Mesothelial cell of epicardium (in vitro differentiated cells): ENCODE results near the gene RNF19B. TPM values are rescaled to one million over a fixed set of nuclear protein-coding genes. Genes with fewer than 3 reads are reported as not detected.

Experiments used
- DNase-seq, 2 experiments: peaks; one replicate each; pipeline ENCODE4 v3.0.0; 2021; ENCODE audit warnings: low spot score in 2 of 2; ENCODE audit not compliant: unreplicated experiment in 2 of 2
- H3K27ac Mint-ChIP-seq: 2 replicates; pipeline ENCODE4 v1.8.0; 2021; ENCODE audit warnings: mixed read lengths
- H3K27me3 Mint-ChIP-seq: 2 replicates; pipeline ENCODE4 v1.8.0; 2021; ENCODE audit warnings: low read depth, mixed read lengths
- H3K36me3 Mint-ChIP-seq: 2 replicates; pipeline ENCODE4 v1.8.0; 2021; ENCODE audit warnings: mixed read lengths
- H3K4me1 Mint-ChIP-seq: 2 replicates; pipeline ENCODE4 v1.8.0; 2021; ENCODE audit warnings: mixed read lengths
- H3K4me3 Mint-ChIP-seq: 2 replicates; pipeline ENCODE4 v1.8.0; 2021; ENCODE audit warnings: mild to moderate bottlenecking, moderate library complexity, mixed read lengths
- H3K9me3 Mint-ChIP-seq: 2 replicates; pipeline ENCODE4 v1.8.0; 2021; ENCODE audit warnings: mixed read lengths
- CTCF ChIP-seq: fragments of 200-600 bp; sonication (generic); IDR thresholded peaks from one replicate; pipeline ENCODE4 v1.5.0; 2021; ENCODE audit warnings: antibody characterized with exemption; ENCODE audit not compliant: unreplicated experiment
- total RNA-seq: library from RNA; stranded (reverse); gene quantifications from 3 replicates; pipeline ENCODE4 v1.2.1, GENCODE V29; 2021

The RNF19B gene
- total RNA-seq, 1 donor from 2014 or later, result 15.5 TPM

- no peak for TF ChIP-seq CTCF
- Mint-ChIP-seq H3K9me3 (no peaks in the 10 kb centered on the region), H3K4me1 (peaks cover 14% of the 10 kb centered on the region), H3K27ac (peak overlapping the region; percentile 9), H3K36me3 (no peaks in the 10 kb centered on the region), H3K27me3 (no peaks in the 10 kb centered on the region), H3K4me3 (peak overlapping the region; percentile 72)
- no peak for DNase-seq
Measured at GRCh38 chr1:32900371-32900955, 64.1 kb downstream of the RNF19B start.

GRCh38 chr1:32899586-32900296 lies 64.9 kb downstream of the RNF19B start:
- Mint-ChIP-seq H3K27me3 (no peaks in the 10 kb centered on the region), H3K4me1 (peaks cover 14% of the 10 kb centered on the region), H3K27ac (no peak overlapping the region), H3K36me3 (no peaks in the 10 kb centered on the region), H3K4me3 (peak overlapping the region; percentile 72), H3K9me3 (no peaks in the 10 kb centered on the region)
- DNase-seq, result no peak
- no peak for TF ChIP-seq CTCF

GRCh38 chr1:32898958-32899357 lies 65.7 kb downstream of the RNF19B start:
- no peak overlapping the region for H3K4me3 Mint-ChIP-seq
- no peaks in the 10 kb centered on the region for H3K36me3 Mint-ChIP-seq
- no peaks in the 10 kb centered on the region for H3K27me3 Mint-ChIP-seq
- DNase-seq, result no peak
- peaks cover 16% of the 10 kb centered on the region for H3K4me1 Mint-ChIP-seq
- H3K9me3 Mint-ChIP-seq, result no peaks in the 10 kb centered on the region
- H3K27ac Mint-ChIP-seq, result no peak overlapping the region
- TF ChIP-seq CTCF, result no peak

GRCh38 chr1:32898056-32898455 lies 66.6 kb downstream of the RNF19B start:
- no peaks in the 10 kb centered on the region for H3K36me3 Mint-ChIP-seq
- H3K27ac Mint-ChIP-seq, result no peak overlapping the region
- no peak overlapping the region for H3K4me3 Mint-ChIP-seq
- H3K4me1 Mint-ChIP-seq, result peaks cover 20% of the 10 kb centered on the region
- H3K27me3 Mint-ChIP-seq, result no peaks in the 10 kb centered on the region
- no peak for DNase-seq
- H3K9me3 Mint-ChIP-seq, result no peaks in the 10 kb centered on the region
- TF ChIP-seq CTCF, result no peak

GRCh38 chr1:32897082-32898049 lies 67.2 kb downstream of the RNF19B start:
- peaks cover 24% of the 10 kb centered on the region for H3K4me1 Mint-ChIP-seq
- no peak for DNase-seq
- no peaks in the 10 kb centered on the region for H3K36me3 Mint-ChIP-seq
- H3K4me3 Mint-ChIP-seq, result no peak overlapping the region
- no peak for TF ChIP-seq CTCF
- no peaks in the 10 kb centered on the region for H3K27me3 Mint-ChIP-seq
- H3K27ac Mint-ChIP-seq, result peak overlapping the region; percentile 57
- no peaks in the 10 kb centered on the region for H3K9me3 Mint-ChIP-seq
